Stomach (tissue), 9 donors: ENCODE data around the gene SRSF10. TPM values are rescaled to one million over a fixed set of nuclear protein-coding genes. Genes with fewer than 3 reads are reported as not detected.
"Not testable (repeated sequence)": the region's sequence is repeated elsewhere in the genome, so short reads cannot be mapped to it uniquely, and the experiment has no call there.

Experiments used
- DNase-seq, 2 donors: peaks; one replicate each; pipeline versions ENCODE4 v3.0.0 to v3.0.0-alpha.2; 2013 to 2019
- H3K27ac ChIP-seq, 5 donors: fragments of 200-600 bp in 4 of 5; sonication (generic) in 4 of 5; one replicate each; pipeline ENCODE4 v1.5.1; 2013 to 2019; ENCODE audit warnings: mild to moderate bottlenecking in 1 of 5, moderate library complexity in 1 of 5
- H3K27me3 ChIP-seq, 3 donors: fragments of 200-600 bp; sonication (generic); one replicate each; pipeline ENCODE4 v1.5.1; 2017 to 2019; ENCODE audit warnings: mixed run types in 1 of 3
- H3K36me3 ChIP-seq, 4 donors: fragments of 200-600 bp; sonication (generic); 1 replicate in 3 of 4; 2 replicates in 1 of 4; pipeline ENCODE4 v1.5.1; 2016 to 2019
- H3K4me1 ChIP-seq, 4 donors: fragments of 200-600 bp; sonication (generic); one replicate each; pipeline ENCODE4 v1.5.1; 2016 to 2019
- H3K4me3 ChIP-seq, 4 donors: fragments of 200-600 bp; sonication (generic) in 3 of 4; one replicate each; pipeline ENCODE4 v1.5.1; 2016 to 2019; ENCODE audit warnings: mild to moderate bottlenecking in 1 of 4
- H3K9me3 ChIP-seq, 4 donors: fragments of 200-600 bp; sonication (generic); one replicate each; pipeline ENCODE4 v1.5.1; 2016 to 2019
- EP300 ChIP-seq: sonication (generic); formaldehyde crosslinking; IDR thresholded peaks from one replicate; pipeline ENCODE4 v1.6.1; 2017; ENCODE audit warnings: antibody characterized with exemption
- POLR2A ChIP-seq, 4 donors: fragments of 450-650 bp; IDR thresholded peaks; one replicate each; pipeline ENCODE4 v1.6.1; 2016; ENCODE audit warnings: antibody characterized with exemption in 4 of 4, control low read depth in 2 of 4, mild to moderate bottlenecking in 1 of 4, moderate library complexity in 1 of 4
- POLR2AphosphoS5 ChIP-seq, 3 donors: sonication (generic); formaldehyde crosslinking; IDR thresholded peaks; one replicate each; pipeline ENCODE4 v1.6.1; 2016; ENCODE audit warnings: antibody characterized with exemption in 3 of 3
- WGBS, 5 donors: extraction: QIAGEN DNeasy Blood & Tissue Kit in 3 of 5; methylation state at CpG; one replicate each; pipeline versions ENCODE4 v1.1.5 to v1.1.7; 2013 to 2018; 5-methylcytosine and 5-hydroxymethylcytosine counted together
- intact Hi-C: fragments of 100-400 bp; cut with DNase I; formaldehyde crosslinking; loops from one replicate; pipeline ENCODE4 v1.15.1; 2023; ENCODE audit warnings: low total_unique reads
- polyA plus RNA-seq, 3 donors: library from polyadenylated mRNA; stranded (reverse); fragments of 200-250 nt; gene quantifications; one replicate each; pipeline ENCODE4 v1.2.3, GENCODE V29; 2013
- total RNA-seq, 5 donors: library from RNA; depleted of rRNA; stranded (reverse); fragments of >200 nt; gene quantifications; one replicate each; pipeline versions ENCODE4 v1.1.0 to v1.2.3, GENCODE V29; 2014 to 2016
- TF ChIP-seq, protein P1 (sequence below), 7 experiments: fragments of 450-650 bp in 4 of 7; fragments of 200-600 bp in 3 of 7; sonication (generic) in 3 of 7; IDR thresholded peaks; one replicate each; pipeline ENCODE4 v1.5.1; 2016 to 2019; ENCODE audit warnings: antibody characterized with exemption in 7 of 7, control low read depth in 2 of 7, mild to moderate bottlenecking in 1 of 7
- donor health status: healthy with polysubstance abuse.
- donor health status: Bipolar disorder and iron deficiency.
- donor health status: healthy.

The SRSF10 gene
- total and polyA plus RNA-seq, 8 donors: 41.7 to 285 (median 89.6) TPM

DNA sequence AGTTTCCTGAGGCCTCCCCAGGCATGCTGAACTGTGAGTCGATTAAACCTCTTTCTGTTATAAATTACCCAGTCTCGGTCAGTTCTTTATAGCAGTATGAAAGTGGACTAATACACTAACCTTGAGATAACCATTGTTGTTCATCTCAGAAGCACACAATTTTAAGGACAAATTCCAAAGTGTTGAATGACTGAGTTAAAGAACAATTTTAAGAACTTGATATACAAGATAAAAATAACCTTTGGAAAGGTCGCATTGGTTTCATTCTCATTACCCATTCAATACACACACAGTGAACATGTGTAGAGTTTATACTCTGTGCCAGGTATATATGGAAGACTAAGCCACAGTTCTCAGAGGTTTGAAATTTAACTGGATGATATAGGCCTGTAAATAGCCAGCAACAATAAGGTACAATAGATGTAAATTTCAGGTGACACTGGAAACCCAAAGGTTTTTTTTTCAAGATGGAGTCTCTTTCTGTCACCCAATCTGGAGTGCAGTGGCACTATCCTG lies 19.1 kb upstream of the SRSF10 start:
- Histone ChIP-seq H3K27ac (no peak overlapping the region), H3K4me1 (no peaks in the 10 kb centered on the region), H3K4me3 (no peak overlapping the region), H3K27me3 (no peaks in the 10 kb centered on the region), H3K36me3 (no peaks in the 10 kb centered on the region), H3K9me3 (no peaks in the 10 kb centered on the region)
- intact Hi-C loops: no loop called here
- WGBS, 5 donors: 65 to 72% (median 69%) methylated on average over 3 of the region's 3 CpGs
- DNase-seq: no peak
- no peak for TF ChIP-seq POLR2A (IDR thresholded peaks at IDR 0.05)
- TF ChIP-seq EP300: no peak
- TF ChIP-seq POLR2AphosphoS5 (IDR thresholded peaks at IDR 0.05): no peak
- TF ChIP-seq, protein P1, sequence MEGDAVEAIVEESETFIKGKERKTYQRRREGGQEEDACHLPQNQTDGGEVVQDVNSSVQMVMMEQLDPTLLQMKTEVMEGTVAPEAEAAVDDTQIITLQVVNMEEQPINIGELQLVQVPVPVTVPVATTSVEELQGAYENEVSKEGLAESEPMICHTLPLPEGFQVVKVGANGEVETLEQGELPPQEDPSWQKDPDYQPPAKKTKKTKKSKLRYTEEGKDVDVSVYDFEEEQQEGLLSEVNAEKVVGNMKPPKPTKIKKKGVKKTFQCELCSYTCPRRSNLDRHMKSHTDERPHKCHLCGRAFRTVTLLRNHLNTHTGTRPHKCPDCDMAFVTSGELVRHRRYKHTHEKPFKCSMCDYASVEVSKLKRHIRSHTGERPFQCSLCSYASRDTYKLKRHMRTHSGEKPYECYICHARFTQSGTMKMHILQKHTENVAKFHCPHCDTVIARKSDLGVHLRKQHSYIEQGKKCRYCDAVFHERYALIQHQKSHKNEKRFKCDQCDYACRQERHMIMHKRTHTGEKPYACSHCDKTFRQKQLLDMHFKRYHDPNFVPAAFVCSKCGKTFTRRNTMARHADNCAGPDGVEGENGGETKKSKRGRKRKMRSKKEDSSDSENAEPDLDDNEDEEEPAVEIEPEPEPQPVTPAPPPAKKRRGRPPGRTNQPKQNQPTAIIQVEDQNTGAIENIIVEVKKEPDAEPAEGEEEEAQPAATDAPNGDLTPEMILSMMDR (IDR thresholded peaks at IDR 0.05): no peak

DNA sequence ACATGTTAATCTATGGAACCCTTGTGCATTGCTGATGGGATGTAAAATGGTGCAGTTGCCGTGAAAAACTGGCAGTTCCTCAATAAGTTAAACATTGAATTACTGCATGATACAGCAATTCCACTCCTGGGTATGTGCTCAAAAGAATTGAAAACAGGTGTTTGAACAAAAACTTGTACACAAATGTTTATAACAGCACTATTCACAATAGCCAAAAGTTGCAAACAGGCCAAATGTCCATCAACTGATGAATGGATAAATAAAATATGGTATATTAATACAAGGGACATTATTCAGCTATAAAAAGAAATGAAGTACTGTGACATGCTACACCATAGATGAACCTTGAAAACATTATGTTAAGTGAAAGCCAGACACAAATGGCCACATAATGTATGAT lies 17.7 kb upstream of the SRSF10 start:
- H3K4me1 ChIP-seq: no peaks in the 10 kb centered on the region
- no peak for DNase-seq
- H3K27me3 ChIP-seq: no peaks in the 10 kb centered on the region
- intact Hi-C loops: no loop called here
- H3K4me3 ChIP-seq: no peak overlapping the region
- no peak overlapping the region for H3K27ac ChIP-seq
- TF ChIP-seq EP300: no peak
- TF ChIP-seq, protein P1 (IDR thresholded peaks at IDR 0.05): no peak
- no peak for TF ChIP-seq POLR2AphosphoS5 (IDR thresholded peaks at IDR 0.05)
- TF ChIP-seq POLR2A (IDR thresholded peaks at IDR 0.05): no peak
- H3K9me3 ChIP-seq: no peaks in the 10 kb centered on the region
- no peaks in the 10 kb centered on the region for H3K36me3 ChIP-seq
- 36 to 83% (median 52%) methylated on average over 1 of the region's 1 CpG for WGBS, 5 donors

DNA sequence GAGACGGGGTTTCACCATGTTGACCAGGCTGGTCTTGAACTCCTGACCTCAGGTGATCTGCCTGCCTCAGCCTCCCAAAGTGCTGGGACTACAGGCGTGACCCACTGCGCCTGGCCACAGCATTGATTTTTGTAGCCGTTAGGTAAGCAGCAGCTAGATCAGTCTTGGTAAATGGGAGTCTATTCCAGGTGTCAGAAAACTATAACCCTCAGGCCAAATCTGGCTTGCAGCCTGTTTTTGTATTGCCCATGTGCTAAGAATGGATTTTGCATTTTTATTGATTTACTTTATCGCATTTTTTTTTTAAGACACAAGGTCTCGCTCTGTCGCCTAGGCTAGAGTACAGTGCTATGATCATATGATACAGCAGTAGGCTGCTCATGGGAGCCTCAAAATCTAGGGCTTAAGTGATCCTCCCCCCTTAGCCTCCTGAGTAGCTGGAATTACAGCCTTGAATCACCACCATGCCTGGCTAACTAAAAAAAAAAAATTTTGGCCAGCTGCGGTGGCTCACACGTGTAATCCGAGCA lies 16.6 kb upstream of the SRSF10 start:
- 81 to 92% (median 87%) methylated on average over 10 of the region's 10 CpGs for WGBS, 5 donors
- no peak for DNase-seq
- H3K4me3 ChIP-seq: no peak overlapping the region
- H3K4me1 ChIP-seq: no peaks in the 10 kb centered on the region
- H3K27ac ChIP-seq: no peak overlapping the region
- no peaks in the 10 kb centered on the region for H3K9me3 ChIP-seq
- no peaks in the 10 kb centered on the region for H3K27me3 ChIP-seq
- H3K36me3 ChIP-seq: no peaks in the 10 kb centered on the region
- TF ChIP-seq, protein P1 (IDR thresholded peaks at IDR 0.05): no peak
- no peak for TF ChIP-seq POLR2A (IDR thresholded peaks at IDR 0.05)
- TF ChIP-seq POLR2AphosphoS5 (IDR thresholded peaks at IDR 0.05): no peak
- TF ChIP-seq EP300: no peak
- intact Hi-C loops: no loop called here

DNA sequence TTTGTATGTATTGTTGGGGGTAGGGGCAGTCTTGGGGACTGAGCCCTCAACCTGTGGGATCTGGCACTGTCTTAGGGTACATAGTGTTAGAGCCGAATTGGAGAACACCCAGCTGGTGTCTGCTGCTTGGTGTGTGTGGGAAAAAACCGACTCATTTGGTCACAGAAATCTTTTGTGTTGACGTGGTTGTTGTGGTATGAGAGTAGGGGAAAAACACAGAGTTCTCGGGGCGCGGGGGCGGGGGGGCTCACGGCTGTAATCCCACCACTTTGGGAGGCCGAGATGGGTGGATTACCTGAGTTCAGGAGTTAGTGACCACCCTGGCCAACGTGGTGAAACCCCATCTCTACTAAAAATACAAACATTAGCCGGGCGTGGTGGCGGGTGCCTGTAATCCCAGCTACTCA lies 15.3 kb upstream of the SRSF10 start:
- WGBS, 5 donors: 78 to 79% (median 79%) methylated on average over 13 of the region's 13 CpGs
- no peaks in the 10 kb centered on the region for H3K36me3 ChIP-seq
- no peaks in the 10 kb centered on the region for H3K9me3 ChIP-seq
- H3K4me1 ChIP-seq: no peaks in the 10 kb centered on the region
- no peaks in the 10 kb centered on the region for H3K27me3 ChIP-seq
- H3K27ac ChIP-seq: no peak overlapping the region
- H3K4me3 ChIP-seq: no peak overlapping the region
- DNase-seq: no peak
- TF ChIP-seq EP300: no peak
- TF ChIP-seq POLR2A (IDR thresholded peaks at IDR 0.05): no peak
- TF ChIP-seq POLR2AphosphoS5 (IDR thresholded peaks at IDR 0.05): no peak
- TF ChIP-seq, protein P1 (IDR thresholded peaks at IDR 0.05): no peak
- intact Hi-C loops: no loop called here

DNA sequence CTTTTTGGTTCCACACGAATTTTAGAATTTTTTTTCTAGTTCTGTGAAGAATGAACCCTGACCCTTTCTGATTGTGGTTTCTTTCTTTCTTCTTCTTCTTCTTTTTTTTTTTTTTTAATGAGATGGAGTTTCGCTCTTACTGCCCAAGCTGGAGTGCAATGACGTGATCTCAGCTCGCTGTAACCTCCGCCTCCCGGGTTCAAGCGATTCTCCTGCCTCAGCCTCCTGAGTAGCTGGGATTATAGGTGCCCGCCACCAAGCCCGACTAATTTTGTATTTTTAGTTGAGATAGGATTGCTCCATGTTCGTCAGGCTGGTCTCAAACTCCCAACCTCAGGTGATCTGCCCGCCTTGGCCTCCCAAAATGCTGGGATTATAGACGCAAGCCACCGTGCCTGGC lies 11.9 kb upstream of the SRSF10 start:
- DNase-seq, H3K9me3 ChIP-seq, intact Hi-C loops, H3K36me3 ChIP-seq, H3K4me3 ChIP-seq, H3K4me1 ChIP-seq, H3K27me3 ChIP-seq, H3K27ac ChIP-seq: not testable (repeated sequence)
- WGBS, 5 donors: 82 to 94% (median 87%) methylated on average over 13 of the region's 13 CpGs
